ENCODE data around the gene CDKN2B-AS1.

Gene CDKN2B-AS1

GRCh38 chr9:22124263-22125011 lies 129.8 kb downstream of the CDKN2B-AS1 start:
- Histone ChIP-seq H2AFZ (ENCODE audit: low read depth, low read length) (no peak overlapping the region), H3K27ac (ENCODE audit: low read length) (no peak overlapping the region), H3K4me2 (ENCODE audit: low read length) (no peak overlapping the region), H4K20me1 (ENCODE audit: insufficient read depth, low read length) (no peaks in the 10 kb centered on the region), H3K9ac (ENCODE audit: low read length) (no peak overlapping the region), H3K9me3 (ENCODE audit: insufficient read depth, low read length) (no peaks in the 10 kb centered on the region), H3K79me2 (ENCODE audit: low read length) (no peaks in the 10 kb centered on the region), H3K36me3 (replicated peaks; ENCODE audit: low read depth, low read length) (no peaks in the 10 kb centered on the region), H3K27me3 (ENCODE audit: low read depth, low read length) (no peaks in the 10 kb centered on the region), H3K4me3 (ENCODE audit: low read length) (no peak overlapping the region), H3K4me1 (ENCODE audit: low read length) (no peaks in the 10 kb centered on the region)
- no peak for TF ChIP-seq EZH2phosphoT487 (IDR thresholded peaks at IDR 0.05; ENCODE audit: low read depth)
- TF ChIP-seq CTCF (IDR thresholded peaks at IDR 0.05; ENCODE audit: low read depth, low read length): no peak

- no peak for TF ChIP-seq EZH2phosphoT487 (IDR thresholded peaks at IDR 0.05; ENCODE audit: low read depth)
- no peak for TF ChIP-seq CTCF (IDR thresholded peaks at IDR 0.05; ENCODE audit: low read depth, low read length)
- no peaks in the 10 kb centered on the region for H3K27me3 ChIP-seq (ENCODE audit: low read depth, low read length)
- no peaks in the 10 kb centered on the region for H3K79me2 ChIP-seq (ENCODE audit: low read length)
- H3K9ac ChIP-seq (ENCODE audit: low read length): no peak overlapping the region
- H3K4me3 ChIP-seq (ENCODE audit: low read length): no peak overlapping the region
- H3K4me2 ChIP-seq (ENCODE audit: low read length): no peak overlapping the region
- H3K27ac ChIP-seq (ENCODE audit: low read length): no peak overlapping the region
- no peaks in the 10 kb centered on the region for H3K36me3 ChIP-seq (replicated peaks; ENCODE audit: low read depth, low read length)
- no peaks in the 10 kb centered on the region for H3K4me1 ChIP-seq (ENCODE audit: low read length)
- no peaks in the 10 kb centered on the region for H4K20me1 ChIP-seq (ENCODE audit: insufficient read depth, low read length)
- no peaks in the 10 kb centered on the region for H3K9me3 ChIP-seq (ENCODE audit: insufficient read depth, low read length)
- no peak overlapping the region for H2AFZ ChIP-seq (ENCODE audit: low read depth, low read length)
Measured at GRCh38 chr9:22129133-22129532, 134.5 kb downstream of the CDKN2B-AS1 start.

- H3K4me2 ChIP-seq (ENCODE audit: low read length): no peak overlapping the region
Measured at GRCh38 chr9:22129633-22130032, 135.0 kb downstream of the CDKN2B-AS1 start.

GRCh38 chr9:22131817-22132216 lies 137.2 kb downstream of the CDKN2B-AS1 start:
- no peaks in the 10 kb centered on the region for H3K27me3 ChIP-seq (ENCODE audit: low read depth, low read length)
- H3K27ac ChIP-seq (ENCODE audit: low read length): no peak overlapping the region
- H3K4me2 ChIP-seq (ENCODE audit: low read length): no peak overlapping the region
- no peak overlapping the region for H3K4me3 ChIP-seq (ENCODE audit: low read length)
- no peaks in the 10 kb centered on the region for H3K9me3 ChIP-seq (ENCODE audit: insufficient read depth, low read length)
- H4K20me1 ChIP-seq (ENCODE audit: insufficient read depth, low read length): no peaks in the 10 kb centered on the region
- H2AFZ ChIP-seq (ENCODE audit: low read depth, low read length): no peak overlapping the region
- no peaks in the 10 kb centered on the region for H3K79me2 ChIP-seq (ENCODE audit: low read length)
- H3K36me3 ChIP-seq (replicated peaks; ENCODE audit: low read depth, low read length): no peaks in the 10 kb centered on the region
- TF ChIP-seq EZH2phosphoT487 (IDR thresholded peaks at IDR 0.05; ENCODE audit: low read depth): no peak
- TF ChIP-seq CTCF (IDR thresholded peaks at IDR 0.05; ENCODE audit: low read depth, low read length): no peak
- H3K4me1 ChIP-seq (ENCODE audit: low read length): no peaks in the 10 kb centered on the region
- H3K9ac ChIP-seq (ENCODE audit: low read length): no peak overlapping the region

More at GRCh38 chr9:22129633-22130032, 135.0 kb downstream of the CDKN2B-AS1 start:
- Histone ChIP-seq H4K20me1 (ENCODE audit: insufficient read depth, low read length) (no peaks in the 10 kb centered on the region), H3K79me2 (ENCODE audit: low read length) (no peaks in the 10 kb centered on the region), H3K27me3 (ENCODE audit: low read depth, low read length) (no peaks in the 10 kb centered on the region), H2AFZ (ENCODE audit: low read depth, low read length) (no peak overlapping the region), H3K4me1 (ENCODE audit: low read length) (no peaks in the 10 kb centered on the region), H3K9me3 (ENCODE audit: insufficient read depth, low read length) (no peaks in the 10 kb centered on the region), H3K9ac (ENCODE audit: low read length) (no peak overlapping the region), H3K4me3 (ENCODE audit: low read length) (no peak overlapping the region), H3K36me3 (replicated peaks; ENCODE audit: low read depth, low read length) (no peaks in the 10 kb centered on the region), H3K27ac (ENCODE audit: low read length) (no peak overlapping the region)
- TF ChIP-seq CTCF (IDR thresholded peaks at IDR 0.05; ENCODE audit: low read depth, low read length): no peak
- TF ChIP-seq EZH2phosphoT487 (IDR thresholded peaks at IDR 0.05; ENCODE audit: low read depth): no peak
